ENCODE measurements around the gene MAPK10.

GRCh38 chr4:86400216-86400615 lies 40.4 kb upstream of the MAPK10 start:
- no peak for TF ChIP-seq POLR2AphosphoS5 (IDR thresholded peaks at IDR 0.05)
- no peak for TF ChIP-seq POLR2A (IDR thresholded peaks at IDR 0.05; ENCODE audit: low read depth)
